SK-N-SH (cell line): Measurements from ENCODE around the gene IKZF1.

Experiments used
- CTCF ChIP-seq: fragments of 200-600 bp; sonication (generic); IDR thresholded peaks from 2 replicates; pipeline ENCODE4 v1.6.1; 2017; ENCODE audit warnings: antibody characterized with exemption, mild to moderate bottlenecking, moderate library complexity
- EZH2phosphoT487 ChIP-seq: fragments of 200-600 bp; sonication (generic); IDR thresholded peaks from 2 replicates; pipeline ENCODE4 v1.6.1; 2017; ENCODE audit warnings: low read depth, mixed run types, mild to moderate bottlenecking, antibody characterized with exemption, moderate library complexity, borderline replicate concordance
- NRF1 ChIP-seq: IDR thresholded peaks from 2 replicates; pipeline ENCODE4 v1.6.1; 2012; ENCODE audit warnings: low read depth, mild to moderate bottlenecking, low read length
- POLR2AphosphoS5 ChIP-seq: IDR thresholded peaks from 2 replicates; pipeline ENCODE4 v1.6.1; 2012; ENCODE audit warnings: low read depth, low read length
- RAD21 ChIP-seq: IDR thresholded peaks from 2 replicates; pipeline ENCODE4 v1.6.1; 2012; ENCODE audit warnings: mild to moderate bottlenecking, low read length
- RXRA ChIP-seq: IDR thresholded peaks from 2 replicates; pipeline ENCODE4 v1.4.0; 2012; ENCODE audit warnings: low read depth, mild to moderate bottlenecking, borderline replicate concordance
- USF1 ChIP-seq: IDR thresholded peaks from 2 replicates; pipeline ENCODE4 v1.4.0; 2012; ENCODE audit warnings: low read depth, borderline replicate concordance

- TF ChIP-seq EZH2phosphoT487 (no peak), CTCF (no peak), NRF1 (no peak), POLR2AphosphoS5 (no peak), RAD21 (no peak), USF1 (no peak), RXRA (no peak)
Measured at GRCh38 chr7:50412973-50413372, 108.5 kb downstream of the IKZF1 start.
